Tibial nerve (tissue), 4 donors: ENCODE data around the gene ADGRG6. TPM values are rescaled to one million over a fixed set of nuclear protein-coding genes. Genes with fewer than 3 reads are reported as not detected.

Experiments used
- DNase-seq, 2 donors: peaks; one replicate each; pipeline ENCODE4 v3.0.0-alpha.2; 2019; ENCODE audit warnings: low spot score in 2 of 2
- H3K27ac ChIP-seq, 4 donors: fragments of 200-600 bp; sonication (generic) in 3 of 4; one replicate each; pipeline ENCODE4 v1.5.1; 2017 to 2019; ENCODE audit warnings: mild to moderate bottlenecking in 1 of 4
- H3K27me3 ChIP-seq, 2 donors: fragments of 200-600 bp; sonication (generic) in 1 of 2; one replicate each; pipeline versions ENCODE4 v1.5.1 to v1.6.0; 2017 to 2019
- H3K36me3 ChIP-seq, 3 donors: fragments of 200-600 bp; sonication (generic); one replicate each; pipeline ENCODE4 v1.5.1; 2018 to 2019
- H3K4me1 ChIP-seq, 4 donors: fragments of 200-600 bp; sonication (generic) in 3 of 4; one replicate each; pipeline ENCODE4 v1.5.1; 2017 to 2019
- H3K4me3 ChIP-seq, 4 donors: fragments of 200-600 bp; sonication (generic) in 3 of 4; one replicate each; pipeline ENCODE4 v1.5.1; 2017 to 2019; ENCODE audit warnings: mild to moderate bottlenecking in 1 of 4, moderate library complexity in 1 of 4
- H3K9me3 ChIP-seq, 4 donors: fragments of 200-600 bp; sonication (generic) in 3 of 4; one replicate each; pipeline ENCODE4 v1.5.1; 2017 to 2019
- EP300 ChIP-seq, 2 donors: sonication (generic); formaldehyde crosslinking; IDR thresholded peaks; one replicate each; pipeline ENCODE4 v1.6.1; 2017; ENCODE audit warnings: antibody characterized with exemption in 2 of 2, mild to moderate bottlenecking in 1 of 2
- POLR2A ChIP-seq, 2 donors: fragments of 450-650 bp; IDR thresholded peaks; one replicate each; pipeline ENCODE4 v1.6.1; 2017; ENCODE audit warnings: antibody characterized with exemption in 2 of 2, mild to moderate bottlenecking in 2 of 2, moderate library complexity in 2 of 2
- WGBS, 2 donors: methylation state at CpG; one replicate each; pipeline ENCODE4 v1.1.5; 2018; 5-methylcytosine and 5-hydroxymethylcytosine counted together
- total RNA-seq, 4 donors: library from RNA; depleted of rRNA; stranded (reverse); fragments of >200 nt; gene quantifications; one replicate each; pipeline ENCODE4 v1.1.0, GENCODE V29; 2016
- TF ChIP-seq, protein P1 (sequence below), 5 experiments: fragments of 200-600 bp in 3 of 5; fragments of 450-650 bp in 2 of 5; sonication (generic) in 3 of 5; IDR thresholded peaks; one replicate each; pipeline ENCODE4 v1.5.1; 2016 to 2019; ENCODE audit warnings: antibody characterized with exemption in 5 of 5, mild to moderate bottlenecking in 3 of 5, moderate library complexity in 2 of 5

ADGRG6 gene
- total RNA-seq, 4 donors from 2014 or later: 35.4 to 59.9 (median 39.1) TPM

DNA sequence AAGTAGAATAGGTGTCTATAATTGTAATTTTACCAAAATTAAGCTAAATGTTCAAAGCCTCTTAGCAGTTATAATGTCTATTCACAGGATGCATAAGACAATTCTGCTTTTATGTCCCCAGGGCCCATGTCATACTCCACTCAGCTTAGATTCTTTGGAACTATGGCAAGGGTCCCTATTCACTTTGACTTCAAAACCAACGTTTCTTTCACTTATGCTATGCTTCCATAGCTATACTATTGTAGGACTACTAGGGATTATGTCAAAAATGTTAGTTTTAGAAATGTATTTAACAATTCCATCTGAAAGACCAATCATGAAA is 15.8 kb upstream of the ADGRG6 start:
- DNase-seq: no peak
- Histone ChIP-seq H3K27ac (no peak overlapping the region), H3K4me3 (no peak overlapping the region), H3K4me1 (no peaks in the 10 kb centered on the region), H3K36me3 (no peaks in the 10 kb centered on the region), H3K27me3 (no peaks in the 10 kb centered on the region), H3K9me3 (peaks cover 0 to 3% (median 0%) of the 10 kb centered on the region in 4 donors)
- WGBS, 2 donors: 50 to 57% methylated on average over 1 of the region's 1 CpG
- TF ChIP-seq POLR2A (IDR thresholded peaks at IDR 0.05): no peak
- no peak for TF ChIP-seq EP300 (IDR thresholded peaks at IDR 0.05)
- TF ChIP-seq, protein P1, sequence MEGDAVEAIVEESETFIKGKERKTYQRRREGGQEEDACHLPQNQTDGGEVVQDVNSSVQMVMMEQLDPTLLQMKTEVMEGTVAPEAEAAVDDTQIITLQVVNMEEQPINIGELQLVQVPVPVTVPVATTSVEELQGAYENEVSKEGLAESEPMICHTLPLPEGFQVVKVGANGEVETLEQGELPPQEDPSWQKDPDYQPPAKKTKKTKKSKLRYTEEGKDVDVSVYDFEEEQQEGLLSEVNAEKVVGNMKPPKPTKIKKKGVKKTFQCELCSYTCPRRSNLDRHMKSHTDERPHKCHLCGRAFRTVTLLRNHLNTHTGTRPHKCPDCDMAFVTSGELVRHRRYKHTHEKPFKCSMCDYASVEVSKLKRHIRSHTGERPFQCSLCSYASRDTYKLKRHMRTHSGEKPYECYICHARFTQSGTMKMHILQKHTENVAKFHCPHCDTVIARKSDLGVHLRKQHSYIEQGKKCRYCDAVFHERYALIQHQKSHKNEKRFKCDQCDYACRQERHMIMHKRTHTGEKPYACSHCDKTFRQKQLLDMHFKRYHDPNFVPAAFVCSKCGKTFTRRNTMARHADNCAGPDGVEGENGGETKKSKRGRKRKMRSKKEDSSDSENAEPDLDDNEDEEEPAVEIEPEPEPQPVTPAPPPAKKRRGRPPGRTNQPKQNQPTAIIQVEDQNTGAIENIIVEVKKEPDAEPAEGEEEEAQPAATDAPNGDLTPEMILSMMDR (IDR thresholded peaks at IDR 0.05): no peak

DNA sequence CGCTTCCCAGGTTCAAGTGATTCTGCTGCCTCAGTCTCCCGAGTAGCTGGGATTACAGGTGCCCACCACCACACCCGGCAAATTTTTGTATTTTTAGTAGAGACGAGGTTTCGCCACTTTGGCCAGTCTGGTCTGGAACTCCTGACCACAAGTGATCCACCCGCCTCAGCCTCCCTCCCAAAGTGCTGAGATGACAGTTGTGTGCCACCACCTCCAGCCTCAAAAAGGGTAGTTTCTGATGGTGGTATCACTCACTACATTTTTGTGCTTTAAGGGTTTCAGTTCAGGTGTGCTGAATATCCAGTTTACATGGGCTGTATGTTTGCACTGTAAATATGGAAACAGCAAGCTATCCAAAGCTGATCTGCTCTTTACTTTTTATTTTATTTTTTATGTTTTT is 12.1 kb upstream of the ADGRG6 start:
- Histone ChIP-seq H3K4me3 (no peak overlapping the region), H3K4me1 (no peaks in the 10 kb centered on the region), H3K36me3 (no peaks in the 10 kb centered on the region), H3K27ac (no peak overlapping the region), H3K9me3 (no peaks in the 10 kb centered on the region), H3K27me3 (no peaks in the 10 kb centered on the region)
- no peak for DNase-seq
- 95 to 96% methylated on average over 6 of the region's 6 CpGs for WGBS, 2 donors
- no peak for TF ChIP-seq POLR2A (IDR thresholded peaks at IDR 0.05)
- TF ChIP-seq EP300 (IDR thresholded peaks at IDR 0.05): no peak
- TF ChIP-seq, protein P1 (IDR thresholded peaks at IDR 0.05): no peak

DNA sequence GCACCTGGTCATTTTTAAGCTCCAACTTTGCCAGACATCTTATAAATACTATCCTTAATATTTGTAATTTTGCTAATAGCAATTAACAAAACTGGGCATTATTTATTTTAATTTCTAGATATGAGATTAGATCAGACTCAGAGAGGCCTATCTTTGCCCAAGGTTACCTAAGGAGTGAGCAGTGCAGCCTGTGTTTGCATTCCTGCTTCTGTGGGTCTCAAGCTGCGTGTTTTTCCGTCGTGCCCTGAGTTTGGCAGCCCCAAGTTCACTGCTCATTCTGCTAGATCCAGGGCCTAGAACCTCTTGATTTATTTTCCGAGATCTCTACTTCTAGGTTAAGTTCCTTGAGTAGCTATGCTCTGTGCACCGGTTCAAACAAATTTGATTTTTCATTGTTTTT is 11.0 kb upstream of the ADGRG6 start:
- no peaks in the 10 kb centered on the region for H3K4me1 ChIP-seq
- no peak for TF ChIP-seq POLR2A (IDR thresholded peaks at IDR 0.05)
- TF ChIP-seq, protein P1 (IDR thresholded peaks at IDR 0.05): no peak
- no peak for TF ChIP-seq EP300 (IDR thresholded peaks at IDR 0.05)
- no peak for DNase-seq
- H3K36me3 ChIP-seq: no peaks in the 10 kb centered on the region
- WGBS, 2 donors: 83 to 89% methylated on average over 5 of the region's 5 CpGs
- no peaks in the 10 kb centered on the region for H3K9me3 ChIP-seq
- no peak overlapping the region for H3K27ac ChIP-seq
- H3K27me3 ChIP-seq: no peaks in the 10 kb centered on the region
- H3K4me3 ChIP-seq: no peak overlapping the region

DNA sequence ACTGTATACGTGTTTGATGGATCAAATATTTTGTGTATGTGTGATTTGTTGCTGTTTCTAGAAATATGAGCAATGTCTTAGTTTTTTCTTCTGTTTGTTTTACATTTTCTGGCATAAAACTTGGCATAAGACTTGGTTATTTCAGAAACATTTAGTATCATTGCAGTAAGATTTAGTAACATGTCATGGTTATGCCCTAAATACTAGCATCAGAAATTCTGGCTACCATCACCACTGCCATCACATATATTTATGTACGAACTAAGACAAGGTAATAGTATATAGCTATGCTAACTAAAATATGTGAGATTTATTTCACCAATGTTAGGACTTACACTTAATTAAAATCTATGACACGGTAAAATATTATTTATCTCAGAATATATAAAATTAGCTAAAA is 10.3 kb upstream of the ADGRG6 start:
- H3K36me3 ChIP-seq: no peaks in the 10 kb centered on the region
- no peaks in the 10 kb centered on the region for H3K4me1 ChIP-seq
- no peak for TF ChIP-seq POLR2A (IDR thresholded peaks at IDR 0.05)
- TF ChIP-seq, protein P1 (IDR thresholded peaks at IDR 0.05): no peak
- no peak for DNase-seq
- no peak overlapping the region for H3K27ac ChIP-seq
- H3K4me3 ChIP-seq: no peak overlapping the region
- H3K9me3 ChIP-seq: no peaks in the 10 kb centered on the region
- H3K27me3 ChIP-seq: no peaks in the 10 kb centered on the region
- 91 to 92% methylated on average over 3 of the region's 3 CpGs for WGBS, 2 donors

DNA sequence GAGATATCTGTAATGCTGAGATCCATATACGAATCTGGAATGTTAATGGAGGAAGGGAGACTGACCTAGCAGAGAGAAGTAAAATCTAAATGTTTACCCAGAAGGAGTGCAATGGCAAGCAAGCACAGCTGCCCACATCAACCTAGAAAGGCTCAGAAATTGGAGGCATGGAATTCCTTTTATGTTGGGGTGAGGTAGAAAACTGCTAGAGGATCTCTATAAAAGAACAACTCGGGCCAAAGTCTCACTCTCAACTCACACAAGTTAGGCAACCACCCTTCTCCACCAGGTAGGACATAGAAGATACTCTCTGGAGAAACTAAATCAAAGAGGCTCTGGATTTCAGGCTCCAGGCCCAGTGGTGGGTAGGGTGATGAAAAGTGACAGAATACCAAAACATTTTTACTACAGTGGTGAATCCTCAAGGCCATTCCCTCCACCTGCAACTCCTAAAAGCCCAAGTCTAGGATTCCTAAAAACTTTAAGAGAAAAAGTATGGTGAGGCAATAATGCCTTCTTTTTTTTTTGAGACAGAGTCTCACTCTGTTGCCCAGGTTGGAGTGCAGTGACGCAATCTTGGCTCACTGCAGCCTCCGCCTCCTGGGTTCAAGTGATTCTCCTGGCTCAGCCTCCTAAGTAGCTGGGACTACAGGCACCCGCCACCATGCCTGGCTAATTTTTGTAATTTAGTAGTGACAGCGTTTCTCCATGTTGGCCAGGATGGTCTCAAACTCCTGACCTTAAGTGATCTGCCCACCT is 9.5 kb upstream of the ADGRG6 start:
- Histone ChIP-seq H3K4me3 (no peak overlapping the region), H3K36me3 (no peaks in the 10 kb centered on the region), H3K27me3 (no peaks in the 10 kb centered on the region), H3K9me3 (no peaks in the 10 kb centered on the region), H3K4me1 (no peaks in the 10 kb centered on the region), H3K27ac (no peak overlapping the region)
- TF ChIP-seq POLR2A (IDR thresholded peaks at IDR 0.05) (no peak), EP300 (IDR thresholded peaks at IDR 0.05) (no peak)
- TF ChIP-seq, protein P1 (IDR thresholded peaks at IDR 0.05): no peak
- WGBS, 2 donors: 88 to 92% methylated on average over 6 of the region's 6 CpGs
- no peak for DNase-seq
